Uterus (tissue), 2 donors: ENCODE measurements around the gene LRRC37A2.
"Not testable (repeated sequence)": the region's sequence is repeated elsewhere in the genome, so short reads cannot be mapped to it uniquely, and the experiment has no call there.

Source experiments
- CTCF ChIP-seq, 4 experiments: fragments of 200-600 bp in 2 of 4; fragments of 450-650 bp in 2 of 4; sonication (generic) in 2 of 4; IDR thresholded peaks; one replicate each; pipeline ENCODE4 v1.5.1; 2016 to 2019; ENCODE audit warnings: antibody characterized with exemption in 4 of 4, mild to moderate bottlenecking in 2 of 4, moderate library complexity in 1 of 4
- POLR2A ChIP-seq, 2 donors: fragments of 450-650 bp; IDR thresholded peaks; one replicate each; pipeline ENCODE4 v1.6.1; 2016; ENCODE audit warnings: antibody characterized with exemption in 2 of 2, mild to moderate bottlenecking in 1 of 2, moderate library complexity in 1 of 2

DNA sequence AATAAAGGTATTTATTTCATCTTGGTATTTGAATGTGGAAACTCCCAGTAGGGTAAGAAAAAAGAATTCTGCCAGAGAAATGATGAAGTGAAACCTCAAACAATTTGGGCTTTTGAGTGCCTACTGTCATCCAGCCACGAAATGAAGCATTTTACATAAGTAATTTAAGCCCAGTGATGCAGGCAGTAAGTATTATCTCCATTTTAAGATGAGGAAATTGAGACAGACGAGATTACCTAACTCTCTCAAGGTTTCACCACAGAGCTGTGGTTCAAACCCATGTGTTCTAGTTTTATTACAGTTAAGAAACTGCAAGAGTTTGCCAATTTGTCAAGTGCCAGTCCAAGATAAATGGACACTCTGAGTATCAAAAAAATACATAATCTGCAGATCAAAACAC, 54.0 kb downstream of the LRRC37A2 start:
- not testable (repeated sequence) for TF ChIP-seq CTCF, POLR2A (IDR thresholded peaks at IDR 0.05)
